CD4-positive, alpha-beta T cell treated with Interleukin-6 for 4 hours (primary cell): ENCODE data around the gene UBL4A.

Source experiments
- DNase-seq: peaks from one replicate; pipeline ENCODE4 v3.0.0-alpha.2; 2020; ENCODE audit warnings: mixed read lengths

Gene UBL4A

DNA sequence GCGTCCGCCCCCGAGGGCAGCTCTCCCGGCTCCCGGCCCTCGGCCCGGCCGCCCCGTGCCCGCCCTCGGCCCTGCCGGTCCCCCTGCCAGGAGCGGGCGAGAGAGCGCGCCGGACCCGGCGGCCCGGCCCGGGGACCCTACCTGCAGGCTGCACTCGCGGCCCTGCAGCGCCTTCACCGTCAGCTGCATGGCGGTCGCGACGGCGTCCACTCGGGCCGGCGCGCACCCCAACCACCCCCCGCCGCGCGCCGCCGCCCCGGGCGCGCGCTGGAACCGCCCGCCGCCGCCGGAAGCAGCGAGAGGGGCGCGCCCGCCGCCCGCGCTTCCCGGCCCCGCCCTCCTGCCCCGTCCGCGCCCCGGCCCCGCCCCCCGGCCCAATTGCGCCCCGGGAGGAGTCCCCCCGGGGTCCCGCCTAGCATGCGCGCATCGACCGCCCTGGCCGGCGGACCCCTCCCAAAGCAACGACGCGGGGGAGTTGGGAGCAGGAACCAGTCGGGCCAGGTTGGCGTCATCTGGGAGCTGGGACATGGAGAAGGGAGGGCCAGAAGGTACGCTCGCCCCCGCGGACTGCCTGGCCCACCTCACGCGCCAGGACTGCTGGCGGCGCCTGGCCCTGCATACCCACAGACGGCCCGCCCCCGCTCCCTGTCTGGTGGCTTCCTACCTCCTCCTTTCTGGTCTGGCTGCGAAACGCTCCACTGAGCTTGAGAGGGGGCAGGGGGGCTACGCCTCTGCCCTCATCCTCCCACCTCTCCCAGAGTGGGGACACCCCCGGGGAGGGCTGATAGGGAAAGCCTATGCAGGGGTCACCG lies at the start of gene UBL4A:
Gene UBL4A, minus strand, starts transcription at position 220 of the 812 bp plus-strand sequence. Its CDS starts 31 bp downstream, at position 189.
- DNase-seq: peak; percentile 69

DNA sequence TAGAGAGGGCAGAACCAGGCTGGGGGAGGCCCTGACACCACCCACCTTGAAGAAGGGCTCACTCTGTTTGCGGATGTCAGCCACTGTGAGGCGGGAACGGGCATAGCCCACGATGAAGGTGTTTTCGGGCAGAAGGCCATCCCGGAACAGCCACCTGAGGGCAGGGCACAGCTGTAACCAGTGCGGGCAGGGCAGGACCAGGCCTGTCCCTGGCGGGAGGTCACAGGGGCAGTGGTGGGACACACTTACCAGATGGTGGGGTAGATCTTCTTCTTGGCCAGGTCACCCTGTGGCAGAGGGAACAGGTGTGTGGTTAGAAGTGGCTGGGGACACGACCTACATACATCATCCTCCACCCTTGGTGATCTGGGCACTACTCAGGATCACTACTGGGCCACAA lies 49.5 kb upstream of the UBL4A start:
- no peak for DNase-seq

DNA sequence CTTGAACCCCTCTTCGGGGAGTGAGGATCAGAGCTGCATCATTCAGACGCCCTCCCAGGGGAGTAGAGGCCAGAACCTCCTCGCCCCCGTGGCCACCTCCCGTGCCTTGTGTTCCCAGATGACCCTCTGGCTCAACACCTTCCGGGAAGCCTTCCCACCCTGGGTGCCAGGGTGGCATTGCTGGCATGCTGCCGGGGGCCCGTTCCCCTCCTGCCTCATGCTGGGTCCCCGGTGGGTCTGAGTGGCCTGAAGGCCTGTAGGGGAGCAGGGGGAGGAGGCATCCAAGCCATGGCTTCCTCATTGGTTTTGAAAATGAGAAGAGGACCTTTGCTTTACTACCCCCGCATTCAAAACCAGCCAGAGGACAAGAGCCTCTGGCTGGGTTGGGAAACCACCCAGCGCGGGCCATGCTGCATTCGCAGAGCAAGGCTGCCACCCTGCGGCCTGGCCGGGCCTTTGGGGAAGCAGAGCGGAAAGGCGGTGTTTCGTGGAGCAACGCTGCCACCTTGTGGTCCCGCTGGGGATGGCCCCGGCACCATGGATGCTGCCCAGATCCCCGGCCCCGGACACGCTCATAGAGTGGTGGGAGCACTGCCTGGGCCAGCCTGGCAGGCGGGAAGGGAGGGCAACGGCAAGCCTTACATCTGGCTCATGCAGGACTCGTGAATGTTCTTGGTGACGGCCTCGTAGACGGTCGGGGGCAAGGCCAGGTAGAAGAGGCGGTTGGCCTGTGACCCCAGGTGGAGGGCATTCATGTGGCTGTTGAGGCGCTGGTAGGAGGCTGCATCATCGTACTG lies 48.3 kb upstream of the UBL4A start:
- peak; percentile 92 for DNase-seq

DNA sequence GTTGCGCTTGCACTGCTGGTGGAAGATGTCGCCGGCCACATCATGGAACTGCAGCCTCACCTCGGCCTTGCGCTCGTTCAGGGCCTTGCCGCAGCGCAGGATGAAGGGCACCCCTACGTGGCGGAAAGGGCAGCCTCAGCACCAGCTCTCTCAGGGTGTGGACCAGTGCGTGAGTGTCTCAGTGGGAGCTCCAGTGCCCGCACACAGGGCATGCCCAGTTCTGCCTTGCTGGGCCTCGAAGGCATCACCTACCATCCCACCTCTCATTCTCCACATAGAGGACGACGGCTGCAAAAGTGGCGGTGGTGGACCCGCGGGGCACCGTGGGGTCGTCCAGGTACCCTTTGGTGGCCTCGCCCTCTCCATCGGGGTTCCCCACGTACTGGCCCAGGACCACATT lies 46.3 kb upstream of the UBL4A start:
- DNase-seq: no peak

DNA sequence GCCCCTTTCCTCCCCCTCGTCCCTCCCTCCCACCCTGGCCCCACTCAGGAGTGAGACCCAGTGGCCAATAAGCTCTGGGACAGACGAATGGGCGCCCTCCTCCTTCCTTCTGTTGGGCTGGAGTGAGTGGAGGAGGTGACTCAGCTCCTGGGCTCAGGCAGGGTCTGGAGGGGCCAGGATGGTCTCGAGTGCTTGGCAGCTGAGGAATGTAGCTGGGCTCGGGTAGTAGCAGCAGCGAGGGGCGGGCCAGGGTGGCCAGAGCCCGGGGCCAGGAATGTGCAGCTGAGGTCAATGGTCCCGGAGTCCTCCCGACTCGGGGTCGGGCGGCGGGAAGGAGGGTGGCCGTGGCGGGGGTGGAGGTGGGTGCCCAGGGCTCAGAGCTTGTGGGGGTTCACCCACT lies 45.2 kb upstream of the UBL4A start:
- no peak for DNase-seq

DNA sequence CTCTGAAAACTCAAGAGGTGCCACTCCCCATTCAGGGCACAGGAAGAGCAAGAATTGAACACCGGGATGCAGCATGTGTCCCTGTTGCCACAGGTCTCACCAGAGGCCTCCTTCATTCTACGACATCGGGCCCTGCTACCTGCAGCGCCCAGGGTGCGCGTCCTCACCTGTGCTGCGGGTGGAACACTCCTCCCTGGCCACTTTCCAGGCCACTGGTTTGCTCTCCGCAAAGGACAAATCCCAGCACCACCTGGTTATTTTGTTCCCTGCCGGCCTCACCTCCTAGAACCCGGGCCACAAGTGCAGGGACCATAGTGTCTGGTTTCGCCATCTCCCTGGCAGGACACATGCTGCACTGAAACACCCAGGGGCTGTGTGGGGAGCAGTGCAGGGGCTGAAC lies 43.9 kb upstream of the UBL4A start:
- DNase-seq: no peak

DNA sequence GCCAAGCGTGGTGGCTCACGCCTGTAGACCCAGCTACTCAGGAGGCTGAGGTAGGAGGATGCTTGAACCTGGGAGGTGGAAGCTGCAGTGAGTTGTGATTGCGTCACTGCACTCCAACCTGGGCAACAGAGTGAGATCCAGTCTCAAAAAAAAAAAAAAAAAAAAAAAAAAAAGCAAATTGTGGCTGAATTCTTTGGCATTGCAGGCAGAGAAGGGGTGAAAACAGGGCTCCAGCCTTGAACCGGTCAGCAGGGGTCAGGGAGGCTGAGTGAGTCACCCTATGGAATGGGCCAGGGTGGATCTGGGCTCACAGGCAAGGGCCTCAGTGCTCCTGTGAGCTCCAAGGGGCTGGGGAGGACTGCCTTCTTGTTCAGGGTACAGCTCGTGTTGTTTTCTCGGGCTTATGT lies 42.8 kb upstream of the UBL4A start:
- no peak for DNase-seq

DNA sequence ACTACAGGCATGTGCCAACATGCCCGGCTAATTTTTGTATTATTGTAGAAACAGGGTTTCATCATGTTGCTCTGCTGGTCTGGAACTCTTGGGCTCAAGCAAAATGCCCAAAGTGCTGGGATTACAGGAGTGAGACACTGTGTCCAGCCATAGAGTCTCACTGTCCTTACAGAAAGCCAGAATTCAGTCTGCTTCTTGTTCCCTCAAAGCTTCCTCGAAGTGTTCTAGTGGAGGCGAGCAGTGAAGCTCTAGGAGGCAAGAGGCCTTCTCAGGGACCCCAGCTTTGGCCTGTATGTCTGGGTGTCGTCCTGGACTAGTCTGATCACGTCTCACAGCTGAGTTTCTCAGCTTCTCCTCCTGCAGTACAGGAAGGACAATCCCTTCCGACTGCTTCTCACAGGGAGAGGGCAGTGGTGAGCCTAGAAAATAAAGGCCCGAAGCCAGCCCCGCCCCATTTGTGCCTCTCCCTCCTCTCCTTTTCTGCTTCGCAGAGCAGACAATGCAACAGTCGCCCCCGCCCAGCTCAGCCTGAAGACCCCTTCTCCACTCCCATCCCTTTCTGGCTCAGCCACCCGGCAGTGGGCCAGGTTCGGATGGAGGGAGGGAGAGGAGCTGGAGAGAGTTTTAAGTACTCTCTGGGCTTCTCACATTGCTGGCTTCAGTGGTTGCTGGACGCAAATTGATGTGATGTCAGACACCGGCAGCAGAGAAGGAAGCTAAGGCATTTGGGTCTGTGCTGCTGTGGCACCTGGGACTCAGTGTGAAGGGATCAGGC lies 40.7 kb upstream of the UBL4A start:
- DNase-seq: peak; percentile 75

DNA sequence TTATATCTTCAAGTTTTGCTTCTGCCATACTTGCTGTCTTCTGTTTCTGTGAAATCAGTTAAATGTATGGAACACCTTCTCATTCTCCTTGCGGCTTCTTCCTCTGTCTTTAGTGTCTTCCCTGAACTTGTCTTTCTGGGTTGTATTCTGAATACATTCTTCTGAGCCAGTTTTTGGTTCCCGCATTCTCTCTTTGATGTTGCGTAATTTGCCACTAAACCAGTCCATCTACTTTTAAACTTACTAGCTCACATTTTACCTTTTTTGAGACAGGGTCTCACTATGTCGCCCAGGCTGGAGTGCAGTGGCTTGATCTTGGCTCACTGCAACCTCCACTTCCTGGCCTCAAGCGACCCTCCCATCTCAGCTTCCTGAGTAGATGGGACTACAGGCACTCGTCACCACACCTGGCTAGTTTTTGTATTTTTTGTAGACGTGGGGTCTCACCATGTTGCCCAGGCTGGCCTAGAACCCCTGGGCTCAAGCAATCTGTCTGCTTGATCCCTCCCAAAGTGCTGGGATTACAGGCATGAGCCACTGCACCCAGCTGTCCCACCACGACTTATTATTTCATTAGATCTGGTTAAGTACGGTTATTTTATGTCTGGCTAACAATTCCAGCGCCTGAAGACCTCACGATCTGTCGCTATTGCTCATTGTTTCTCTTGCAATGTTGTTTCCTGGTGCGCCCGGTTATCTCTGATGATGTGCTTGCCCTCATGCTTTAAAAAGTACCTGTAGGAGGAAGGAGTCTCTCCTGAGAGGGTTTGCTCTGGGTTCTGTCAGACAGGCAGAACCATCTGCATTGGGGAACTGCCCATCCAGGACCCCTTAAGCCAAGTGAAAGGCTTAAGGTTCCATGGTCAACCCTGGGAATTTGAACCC lies 39.4 kb upstream of the UBL4A start:
- no peak for DNase-seq

DNA sequence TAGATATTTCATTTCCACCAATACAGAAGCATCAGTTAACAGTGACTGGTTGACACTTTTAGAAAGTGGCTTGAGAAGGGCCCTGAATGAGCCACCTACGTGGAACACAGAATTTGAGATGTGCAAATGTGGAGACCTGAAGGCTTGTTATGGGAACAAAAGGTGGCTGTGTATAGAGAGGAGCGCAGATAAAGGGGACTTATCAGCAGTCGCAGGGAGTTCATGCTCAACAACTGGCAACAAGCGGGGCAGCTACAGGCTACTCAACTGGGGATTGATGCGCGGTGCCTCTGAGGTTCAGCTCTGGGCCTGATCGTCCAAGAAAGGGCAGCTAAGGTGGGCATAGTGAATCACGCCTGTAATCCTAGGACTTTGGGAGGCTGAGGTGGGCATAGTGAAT lies 33.0 kb upstream of the UBL4A start:
- no peak for DNase-seq

DNA sequence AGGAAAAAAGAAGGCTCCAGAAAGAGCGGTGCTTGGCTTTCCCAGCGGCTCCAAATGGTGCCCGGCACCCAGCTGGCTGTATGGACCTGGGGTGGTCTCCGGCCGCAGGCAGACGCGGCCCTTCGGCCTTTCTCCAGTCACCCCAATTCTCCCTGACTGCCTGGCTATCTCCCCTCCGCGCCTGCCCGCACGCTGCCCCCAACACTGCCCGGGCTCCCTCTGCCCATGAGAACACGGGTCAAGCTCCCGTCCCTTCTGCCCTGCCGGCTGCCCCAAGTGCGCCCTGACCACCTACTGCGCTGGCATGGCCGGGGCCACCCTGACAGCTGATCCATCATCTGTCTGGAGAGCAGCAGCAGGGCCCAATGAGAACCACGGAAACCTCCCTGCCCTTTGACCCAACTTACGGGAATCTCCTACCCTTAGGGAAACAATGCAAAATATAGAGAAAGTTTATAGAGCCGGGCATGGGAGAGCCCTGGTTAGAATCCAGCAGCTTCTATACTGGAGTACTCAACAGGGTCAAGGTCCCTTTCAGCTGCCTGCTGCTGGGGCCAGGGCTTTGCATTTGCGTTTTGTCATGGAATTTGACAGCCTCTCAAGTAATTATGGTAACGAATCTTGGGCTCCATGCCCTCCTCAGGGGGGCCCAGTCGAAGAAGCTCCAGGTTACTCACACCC lies 30.8 kb upstream of the UBL4A start:
- no peak for DNase-seq

DNA sequence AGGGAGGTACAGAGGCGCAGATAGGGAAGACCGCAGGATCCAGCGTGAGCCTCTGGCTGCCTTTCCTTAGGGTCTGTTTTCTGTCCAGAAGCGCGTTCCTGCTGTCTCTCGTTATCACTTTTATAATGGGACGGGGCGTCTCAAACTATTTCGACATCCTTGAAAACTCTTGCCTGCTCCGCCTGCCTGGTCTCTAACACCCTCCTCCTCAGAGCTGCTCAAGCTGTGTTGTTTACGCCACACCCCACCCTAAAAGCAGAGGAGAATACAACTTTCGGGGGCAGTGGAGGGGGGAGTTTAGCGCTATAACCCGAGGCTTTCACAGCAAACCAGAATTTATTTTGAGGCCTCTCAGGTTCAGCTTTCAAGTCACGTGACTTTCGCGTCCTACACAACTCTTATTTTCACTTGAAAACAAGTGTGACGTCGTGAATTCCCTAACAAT lies 30.3 kb upstream of the UBL4A start:
- DNase-seq: no peak

DNA sequence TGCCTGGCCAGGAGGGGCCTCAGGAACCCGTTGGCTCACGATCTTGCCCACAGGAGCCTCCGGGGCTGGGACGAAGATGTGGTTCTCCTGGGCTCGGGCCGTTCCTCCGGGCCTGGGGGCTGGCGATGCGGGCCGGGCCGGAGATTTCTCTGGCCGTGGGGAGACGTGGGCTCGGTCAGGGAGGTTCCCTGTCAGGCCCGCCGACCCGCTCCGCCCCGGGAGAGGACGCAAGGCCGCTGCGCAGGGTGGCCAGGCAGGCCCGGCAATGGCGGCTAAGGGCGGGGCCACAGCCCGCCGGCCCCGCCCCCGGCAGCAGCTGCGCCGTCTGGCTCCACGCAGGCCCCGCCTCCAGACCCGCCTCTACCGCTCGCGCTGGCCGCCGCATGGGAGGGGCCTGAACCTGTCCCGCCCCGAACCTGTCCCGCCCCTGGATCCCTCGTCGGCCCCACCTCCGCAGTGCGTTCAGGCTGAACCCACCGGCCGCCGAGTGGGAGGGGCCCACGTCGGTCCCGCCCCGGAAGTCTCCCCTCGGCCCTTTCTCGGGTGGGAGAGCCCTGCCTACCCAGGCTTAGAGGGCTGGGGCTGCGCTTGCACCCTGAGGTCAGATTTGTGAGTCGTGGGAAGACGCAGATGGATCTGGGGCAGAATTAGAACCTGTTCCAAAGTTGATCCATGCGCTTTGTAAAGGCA lies 29.7 kb upstream of the UBL4A start, which contains the start of gene FAM3A:
Gene FAM3A, minus strand, starts transcription at position 267 of the 690 bp plus-strand sequence. CDS start 460 bp downstream, outside the sequence.
- peak; percentile 94 for DNase-seq

DNA sequence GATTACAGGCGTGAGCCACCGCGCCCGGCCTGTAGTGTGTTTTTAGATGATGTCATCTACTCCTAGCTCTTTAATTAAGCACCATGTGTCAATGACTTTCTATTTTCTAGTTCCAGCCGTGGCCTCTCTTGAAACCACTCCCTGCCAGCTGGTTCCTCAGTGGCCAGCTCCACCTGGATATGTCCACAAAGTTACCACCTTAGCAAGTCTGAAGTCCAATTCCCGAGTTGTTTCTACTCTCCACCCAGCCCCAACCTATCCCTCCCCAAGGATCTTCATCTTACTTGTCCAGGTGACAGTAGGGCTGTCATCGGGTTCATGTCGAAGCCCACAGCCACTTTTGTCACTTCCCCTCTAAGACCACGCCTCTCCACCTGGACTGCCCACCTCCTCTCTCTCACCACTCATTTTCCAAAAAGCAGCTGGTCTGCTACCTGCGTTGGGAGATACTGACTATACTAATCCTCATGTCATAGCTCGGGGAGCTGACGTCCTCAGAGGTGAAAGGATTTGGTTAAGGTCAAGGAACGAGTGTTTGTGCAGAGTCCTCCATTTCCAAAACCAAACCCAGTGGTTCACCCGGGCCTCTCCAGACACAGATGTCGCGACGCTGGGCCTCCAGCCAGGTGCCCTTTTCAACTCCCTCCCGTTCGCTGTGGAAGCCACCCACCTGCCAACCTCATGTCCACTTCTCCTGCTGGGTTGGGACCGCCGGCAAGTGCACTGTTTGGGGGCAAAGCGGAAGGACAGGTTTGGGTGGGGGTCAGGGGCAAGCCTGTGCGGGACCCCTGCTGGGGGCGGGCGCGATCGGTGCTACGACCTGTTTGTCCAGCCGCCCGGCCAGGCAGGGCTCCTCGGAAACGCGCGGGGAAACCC lies 28.9 kb upstream of the UBL4A start:
- DNase-seq: peak; percentile 33

DNA sequence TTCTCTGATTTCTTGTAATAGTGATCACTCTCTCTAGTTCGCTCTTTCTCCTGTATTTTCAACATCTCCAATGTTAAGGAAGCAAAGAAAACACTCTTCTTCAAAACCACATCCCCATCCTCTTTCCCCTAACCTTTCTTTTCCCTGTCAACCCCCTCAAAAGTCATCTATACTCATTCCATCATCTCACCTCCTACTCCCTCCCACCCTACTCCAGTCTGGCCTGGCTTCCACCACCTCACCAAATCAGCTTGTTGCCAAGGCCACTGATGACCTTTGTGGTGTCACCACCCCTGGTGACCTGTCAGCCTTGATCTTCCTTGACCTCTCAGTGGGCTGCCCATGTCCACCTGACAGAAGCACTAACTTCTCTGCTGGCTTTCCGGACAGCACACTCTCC lies 27.3 kb upstream of the UBL4A start:
- no peak for DNase-seq

DNA sequence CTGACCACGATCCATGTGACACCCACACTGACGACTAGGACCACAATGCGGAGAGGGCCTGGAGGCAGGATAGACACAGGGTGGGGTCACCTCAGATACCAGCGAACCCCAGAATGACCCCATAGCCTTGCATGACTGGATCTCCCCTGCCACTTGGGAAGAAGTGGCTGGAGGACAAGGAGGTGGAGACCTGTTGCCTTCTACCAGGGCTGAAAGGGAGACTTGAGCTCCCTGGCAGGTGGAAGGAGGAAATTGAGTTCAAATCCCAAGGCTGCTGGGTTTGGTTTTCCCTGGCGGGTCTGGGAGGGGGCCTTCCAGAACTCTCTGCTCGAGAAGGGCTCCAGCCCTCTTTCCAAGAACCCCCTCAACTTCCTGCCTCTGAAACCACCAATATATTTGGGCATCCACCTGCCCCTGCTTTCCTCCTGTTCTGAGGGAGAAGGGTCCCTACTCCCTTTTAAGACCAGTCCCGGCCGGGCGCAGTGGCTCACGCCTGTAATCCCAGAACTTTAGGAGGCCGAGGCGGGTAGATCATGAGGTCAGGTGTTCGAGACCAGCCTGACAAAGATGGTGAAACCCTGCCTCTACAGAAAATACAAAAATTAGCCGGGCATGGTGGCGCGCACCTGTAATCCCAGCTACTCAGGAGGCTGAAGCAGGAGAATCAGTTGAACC lies 26.6 kb upstream of the UBL4A start:
- DNase-seq: no peak

DNA sequence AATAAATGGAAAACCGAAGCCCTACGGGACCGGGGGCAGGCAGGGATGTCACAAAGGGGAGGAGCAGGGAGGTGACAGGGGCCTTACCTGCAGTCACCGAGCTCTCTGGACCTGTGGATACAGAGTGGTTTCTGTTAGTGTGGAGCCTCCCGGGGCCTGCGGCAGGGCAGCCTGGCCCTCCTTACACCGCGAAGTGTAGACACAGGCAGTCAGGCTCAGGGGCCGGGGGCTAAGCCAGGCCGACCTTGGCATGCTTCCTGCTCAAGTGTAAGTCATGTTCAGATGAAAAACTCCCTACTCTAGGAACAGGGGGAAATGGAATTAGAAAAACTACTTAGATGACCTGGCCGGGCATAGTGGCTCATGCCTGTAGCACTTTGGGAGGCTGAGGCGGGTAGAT lies 25.3 kb upstream of the UBL4A start:
- DNase-seq: no peak

DNA sequence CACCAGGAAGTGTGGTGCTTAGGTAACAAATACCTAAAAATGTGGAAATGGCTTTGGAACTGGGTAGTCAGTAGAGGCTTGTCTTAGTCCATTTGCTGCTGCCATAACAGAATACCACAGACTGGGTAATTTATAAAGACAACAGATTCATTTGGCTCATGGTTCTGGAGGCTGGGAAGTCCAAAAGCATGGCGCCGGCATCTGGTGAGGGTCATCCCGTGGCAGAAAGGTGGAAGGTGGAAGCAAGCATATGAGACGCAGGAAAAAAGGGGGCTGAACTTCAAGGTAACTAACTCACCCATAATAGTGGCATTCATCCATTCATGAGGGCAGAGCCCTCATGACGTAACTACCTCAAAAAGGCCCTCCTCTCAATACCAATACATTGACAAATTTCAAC lies 23.0 kb upstream of the UBL4A start:
- no peak for DNase-seq

DNA sequence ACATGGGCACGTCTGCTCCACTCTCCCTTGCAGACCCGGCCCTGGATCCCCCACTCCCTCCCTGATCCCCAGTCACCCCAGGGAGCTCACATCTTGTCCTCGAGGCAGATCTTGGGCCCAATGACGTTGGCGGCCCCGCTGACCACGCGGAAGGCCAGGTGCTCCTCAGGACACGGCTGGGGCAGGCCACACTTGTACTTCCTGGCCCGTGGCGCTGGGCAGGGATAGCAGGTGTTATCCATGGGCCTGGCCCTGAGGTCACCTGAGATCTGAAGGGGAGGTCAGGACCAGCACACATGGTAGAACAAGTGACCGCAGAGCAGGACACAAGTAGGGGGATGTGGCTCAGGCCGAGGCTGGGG lies 21.9 kb upstream of the UBL4A start:
- no peak for DNase-seq
